GM10266 (cell line): ENCODE results near the gene COX6A1.

Experiments used
- DNase-seq: peaks from one replicate; pipeline ENCODE4 v3.0.0; 2012; ENCODE audit errors: extremely low spot score
- CTCF ChIP-seq: IDR thresholded peaks from 2 replicates; pipeline ENCODE4 v1.5.1; 2012; ENCODE audit warnings: mild to moderate bottlenecking, low read depth; ENCODE audit not compliant: control insufficient read depth, insufficient read depth; ENCODE audit errors: missing control alignments

COX6A1 gene

GRCh38 chr12:120460157-120460556 lies 22.2 kb downstream of the COX6A1 start:
- DNase-seq, result no peak
- TF ChIP-seq CTCF, result no peak

GRCh38 chr12:120462099-120462640 lies 24.3 kb downstream of the COX6A1 start:
- no peak for TF ChIP-seq CTCF
- DNase-seq, result no peak

- DNase-seq, result no peak
- no peak for TF ChIP-seq CTCF
Measured at GRCh38 chr12:120463712-120464111, 25.8 kb downstream of the COX6A1 start.

- DNase-seq, result no peak
- TF ChIP-seq CTCF, result no peak
Measured at GRCh38 chr12:120465756-120466155, 27.8 kb downstream of the COX6A1 start.

- TF ChIP-seq CTCF, result peak; percentile 65
- DNase-seq, result no peak
Measured at GRCh38 chr12:120466560-120467315, 28.8 kb downstream of the COX6A1 start.

- no peak for DNase-seq
- no peak for TF ChIP-seq CTCF
Measured at GRCh38 chr12:120467439-120467838, 29.5 kb downstream of the COX6A1 start.

- peak; percentile 33 for DNase-seq
- TF ChIP-seq CTCF, result no peak
Measured at GRCh38 chr12:120468325-120468820, 30.5 kb downstream of the COX6A1 start.
